Activated naive CD8-positive, alpha-beta T cell treated with anti-CD3 and anti-CD28 coated beads, Interleukin-2, amount 50 U/mL, for 24 hours (primary cell): ENCODE results near the gene NUP42.

Source experiments
- ATAC-seq: fragments of 150-1000 bp; cut with Tn5 transposase; one replicate; pipeline ENCODE4 v1.10.0; 2021
- DNase-seq: peaks from one replicate; pipeline ENCODE4 v3.0.0; 2021
- H3K27ac Mint-ChIP-seq: one replicate; pipeline ENCODE4 v1.8.0; 2021; ENCODE audit warnings: mild to moderate bottlenecking, mixed read lengths
- H3K27me3 Mint-ChIP-seq: one replicate; pipeline ENCODE4 v1.8.0; 2021; ENCODE audit warnings: mixed read lengths
- H3K36me3 Mint-ChIP-seq: one replicate; pipeline ENCODE4 v1.8.0; 2021; ENCODE audit warnings: low read depth, mixed read lengths
- H3K4me1 Mint-ChIP-seq: one replicate; pipeline ENCODE4 v1.8.0; 2021; ENCODE audit warnings: mixed read lengths
- H3K4me3 Mint-ChIP-seq: one replicate; pipeline ENCODE4 v1.8.0; 2021; ENCODE audit warnings: mild to moderate bottlenecking, moderate library complexity, mixed read lengths
- H3K9me3 Mint-ChIP-seq: one replicate; pipeline ENCODE4 v1.8.0; 2021; ENCODE audit warnings: mixed read lengths

NUP42 gene, protein sequence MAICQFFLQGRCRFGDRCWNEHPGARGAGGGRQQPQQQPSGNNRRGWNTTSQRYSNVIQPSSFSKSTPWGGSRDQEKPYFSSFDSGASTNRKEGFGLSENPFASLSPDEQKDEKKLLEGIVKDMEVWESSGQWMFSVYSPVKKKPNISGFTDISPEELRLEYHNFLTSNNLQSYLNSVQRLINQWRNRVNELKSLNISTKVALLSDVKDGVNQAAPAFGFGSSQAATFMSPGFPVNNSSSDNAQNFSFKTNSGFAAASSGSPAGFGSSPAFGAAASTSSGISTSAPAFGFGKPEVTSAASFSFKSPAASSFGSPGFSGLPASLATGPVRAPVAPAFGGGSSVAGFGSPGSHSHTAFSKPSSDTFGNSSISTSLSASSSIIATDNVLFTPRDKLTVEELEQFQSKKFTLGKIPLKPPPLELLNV

DNA sequence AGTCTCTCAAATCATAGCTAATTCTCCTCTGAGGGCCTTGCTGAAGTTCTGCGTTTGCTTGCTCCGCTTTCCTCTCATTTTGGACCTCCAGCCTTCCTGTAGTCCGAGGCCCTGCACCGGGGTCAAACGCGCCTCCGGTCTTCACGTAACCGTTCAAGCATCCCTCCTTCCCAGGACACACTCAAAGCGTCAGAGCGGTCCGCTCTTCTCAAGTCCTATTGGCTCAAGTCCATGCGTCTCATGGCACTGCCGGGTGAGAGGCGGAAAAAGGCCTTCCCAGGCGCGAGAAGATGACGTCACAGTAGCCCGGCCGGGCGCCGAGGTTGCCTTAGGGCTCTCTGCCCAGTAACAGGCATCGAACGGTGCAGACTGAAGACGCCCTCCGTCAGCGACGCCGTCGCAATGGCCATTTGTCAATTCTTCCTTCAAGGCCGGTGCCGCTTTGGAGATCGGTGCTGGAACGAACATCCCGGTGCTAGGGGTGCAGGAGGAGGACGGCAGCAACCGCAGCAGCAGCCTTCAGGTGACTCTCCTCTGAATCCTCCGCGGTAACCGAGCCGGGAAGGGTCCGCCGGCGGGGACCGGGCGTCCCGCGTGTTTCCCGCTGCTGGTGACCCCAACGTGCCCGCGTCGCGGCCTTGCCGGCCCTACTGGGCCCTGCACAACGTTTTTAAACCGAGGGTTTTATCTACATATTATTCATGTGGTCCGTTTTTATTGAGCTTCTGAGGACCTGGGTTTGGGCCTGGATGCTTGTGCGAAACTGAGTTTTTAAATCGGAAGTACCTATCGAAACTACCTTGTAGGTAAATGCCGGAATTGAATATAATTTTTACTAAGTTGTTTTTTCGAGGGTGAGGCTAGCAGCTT is at the start of gene NUP42:
Gene NUP42 (plus strand): TSS at position 365 of the 870 bp plus-strand sequence. CDS start 38 bp downstream, at position 403.
- DNase-seq (peak; percentile 96), ATAC-seq (peak; percentile 99)
- Mint-ChIP-seq H3K27ac (peak within 1 kb of the TSS; percentile 97), H3K4me1 (peaks cover 41% of the 10 kb centered on the region), H3K4me3 (peak within 1 kb of the TSS; percentile 94), H3K9me3 (no peaks in the 10 kb centered on the region), H3K27me3 (no peaks in the 10 kb centered on the region), H3K36me3 (peaks cover 30% of the 10 kb centered on the region)

DNA sequence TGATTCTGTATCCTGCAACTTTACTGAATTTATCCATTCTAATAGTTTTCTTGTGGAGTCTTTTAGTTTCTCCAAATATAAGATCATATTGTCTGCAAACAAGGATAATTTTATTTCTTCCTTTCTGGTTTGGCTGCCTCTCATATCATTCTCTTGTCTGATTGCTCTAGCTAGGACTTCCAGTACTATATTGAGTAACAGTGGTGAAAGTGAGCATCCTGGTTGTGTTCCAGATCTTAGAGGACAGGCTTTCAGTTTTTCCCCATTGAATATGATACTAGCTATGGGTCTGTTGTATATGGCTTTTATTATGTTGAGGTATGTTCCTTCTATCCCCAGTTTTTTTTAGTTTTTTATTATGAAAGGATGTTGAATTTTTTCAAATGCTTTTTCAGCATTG is 48.1 kb upstream of the NUP42 start:
- H3K4me3 Mint-ChIP-seq, result no peak overlapping the region
- ATAC-seq (no peak), DNase-seq (no peak)
- H3K4me1 Mint-ChIP-seq, result no peaks in the 10 kb centered on the region
- H3K9me3 Mint-ChIP-seq, result no peaks in the 10 kb centered on the region
- peaks cover 8% of the 10 kb centered on the region for H3K36me3 Mint-ChIP-seq
- no peaks in the 10 kb centered on the region for H3K27me3 Mint-ChIP-seq
- no peak overlapping the region for H3K27ac Mint-ChIP-seq

DNA sequence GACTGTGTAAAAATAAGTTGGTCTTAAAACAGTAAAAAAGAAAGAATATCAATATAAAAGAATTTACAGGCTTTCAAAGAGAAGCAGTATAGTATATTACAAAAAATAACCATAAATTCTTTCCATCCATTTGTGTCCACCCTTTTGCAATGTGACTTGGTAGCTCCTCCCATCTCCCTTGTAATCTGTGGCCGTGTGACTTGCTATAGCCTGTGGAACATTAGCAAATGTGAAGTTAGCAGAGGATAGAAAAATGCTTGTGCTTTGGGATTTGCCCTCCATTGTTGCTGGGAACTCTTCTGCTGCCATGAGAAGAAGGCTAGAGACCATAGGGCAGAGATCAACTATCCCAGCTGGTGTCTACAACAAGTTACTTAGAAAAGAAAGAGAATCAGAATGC is 46.1 kb upstream of the NUP42 start:
- Mint-ChIP-seq H3K36me3 (peaks cover 8% of the 10 kb centered on the region), H3K9me3 (no peaks in the 10 kb centered on the region), H3K4me1 (no peaks in the 10 kb centered on the region), H3K27me3 (no peaks in the 10 kb centered on the region), H3K4me3 (no peak overlapping the region), H3K27ac (no peak overlapping the region)
- ATAC-seq, result no peak
- DNase-seq, result no peak

DNA sequence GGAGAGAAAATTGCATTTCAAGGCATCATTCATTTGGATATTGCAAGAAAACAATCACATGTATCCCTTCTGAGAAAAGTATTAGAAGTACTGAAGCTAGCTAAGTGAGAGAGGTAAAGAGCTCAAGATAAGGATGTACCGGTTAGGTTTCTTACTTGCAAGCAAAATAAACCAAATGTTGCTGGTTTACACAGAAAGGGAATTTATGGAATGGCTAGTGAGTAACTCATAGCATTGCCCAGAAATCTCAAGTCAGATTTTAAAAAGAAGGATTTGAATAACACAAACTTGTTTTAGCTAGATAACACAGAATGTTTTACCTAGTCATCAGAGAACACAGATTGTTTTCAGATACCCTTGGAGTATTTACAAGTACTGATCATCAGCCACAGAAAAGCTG is 45.6 kb upstream of the NUP42 start:
- Mint-ChIP-seq H3K4me1 (no peaks in the 10 kb centered on the region), H3K36me3 (peaks cover 8% of the 10 kb centered on the region), H3K9me3 (no peaks in the 10 kb centered on the region), H3K27ac (no peak overlapping the region), H3K27me3 (no peaks in the 10 kb centered on the region), H3K4me3 (no peak overlapping the region)
- ATAC-seq, result no peak
- DNase-seq, result no peak

DNA sequence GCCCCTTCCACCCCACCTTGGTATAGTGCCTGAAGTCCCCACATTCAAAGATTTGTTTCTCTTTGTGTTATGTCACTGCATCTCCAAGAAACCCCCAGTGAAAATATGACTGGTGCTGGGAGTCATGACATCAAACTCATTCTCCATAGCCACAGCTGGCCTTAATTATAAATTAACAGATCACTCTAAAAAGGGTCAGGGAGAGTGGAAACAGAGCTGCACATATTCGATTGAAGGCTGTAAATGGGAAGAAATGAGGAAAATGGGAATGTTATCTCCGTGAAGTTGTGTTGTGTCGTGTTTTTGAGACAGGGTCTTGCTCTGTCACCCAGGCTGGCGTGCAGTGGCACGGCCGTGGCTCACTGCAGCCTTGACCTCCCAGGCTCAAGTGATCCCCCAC is 24.2 kb upstream of the NUP42 start:
- ATAC-seq (no peak), DNase-seq (no peak)
- Mint-ChIP-seq H3K36me3 (no peaks in the 10 kb centered on the region), H3K4me3 (no peak overlapping the region), H3K4me1 (no peaks in the 10 kb centered on the region), H3K27me3 (no peaks in the 10 kb centered on the region), H3K9me3 (no peaks in the 10 kb centered on the region), H3K27ac (no peak overlapping the region)

DNA sequence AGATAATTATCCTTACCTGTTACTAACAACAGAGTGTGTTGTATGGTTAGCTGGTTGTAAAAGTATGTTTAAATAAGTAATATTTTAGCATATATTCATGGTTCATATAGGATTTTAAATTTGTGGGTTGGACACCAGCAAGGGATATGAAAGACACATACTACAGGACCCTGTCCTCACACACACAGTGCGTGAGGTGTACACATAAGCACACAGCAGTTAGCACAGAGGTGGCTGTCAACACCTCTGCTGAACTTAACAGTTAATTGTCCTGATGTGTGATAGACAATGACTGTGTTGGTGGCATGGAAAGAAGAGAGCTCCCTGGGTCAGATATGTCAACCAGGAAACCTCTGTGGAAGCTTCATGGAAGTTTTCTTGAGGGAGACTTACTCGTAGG is 23.3 kb upstream of the NUP42 start:
- no peaks in the 10 kb centered on the region for H3K27me3 Mint-ChIP-seq
- no peaks in the 10 kb centered on the region for H3K9me3 Mint-ChIP-seq
- ATAC-seq (no peak), DNase-seq (no peak)
- no peak overlapping the region for H3K27ac Mint-ChIP-seq
- H3K4me1 Mint-ChIP-seq, result no peaks in the 10 kb centered on the region
- no peaks in the 10 kb centered on the region for H3K36me3 Mint-ChIP-seq
- H3K4me3 Mint-ChIP-seq, result no peak overlapping the region

DNA sequence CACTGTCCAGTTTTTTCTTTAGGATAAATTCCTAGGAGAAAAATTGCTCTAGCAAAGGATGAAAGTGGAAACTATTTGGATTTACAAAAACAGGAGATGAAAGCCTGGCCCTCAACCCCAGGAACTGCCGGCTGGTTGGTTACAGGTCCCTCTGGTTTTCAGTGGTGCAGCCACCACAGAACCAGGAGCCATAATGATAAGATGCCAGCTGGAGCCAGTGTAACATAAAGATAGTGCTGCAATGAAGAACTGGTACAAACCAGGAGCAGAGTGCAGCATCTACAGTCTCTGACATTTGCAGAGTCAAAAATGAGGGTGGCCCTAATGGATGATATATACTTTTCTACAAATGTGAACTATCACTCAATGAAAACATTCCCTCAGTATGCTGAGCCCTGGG is 20.4 kb upstream of the NUP42 start:
- DNase-seq (no peak), ATAC-seq (no peak)
- H3K27ac Mint-ChIP-seq, result no peak overlapping the region
- no peak overlapping the region for H3K4me3 Mint-ChIP-seq
- no peaks in the 10 kb centered on the region for H3K36me3 Mint-ChIP-seq
- no peaks in the 10 kb centered on the region for H3K9me3 Mint-ChIP-seq
- no peaks in the 10 kb centered on the region for H3K4me1 Mint-ChIP-seq
- no peaks in the 10 kb centered on the region for H3K27me3 Mint-ChIP-seq

DNA sequence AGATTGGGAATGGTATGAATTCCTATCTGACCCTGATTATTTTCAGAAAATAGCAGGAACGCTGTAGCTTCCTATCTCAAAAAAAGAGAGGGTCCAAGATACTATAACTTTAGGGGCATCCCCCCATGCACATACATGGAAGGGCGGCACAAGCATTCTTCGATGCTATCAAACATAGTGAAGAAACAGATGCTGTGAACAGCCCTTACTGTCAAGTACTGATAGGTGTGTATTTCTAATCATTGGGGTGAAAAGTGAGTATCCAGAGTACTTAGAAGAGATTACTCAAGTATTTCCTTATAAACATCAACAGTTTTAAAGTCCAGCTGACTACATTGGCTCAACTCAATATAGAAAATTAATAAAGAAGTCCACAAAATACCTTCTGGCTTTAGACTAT is 17.0 kb upstream of the NUP42 start:
- no peak overlapping the region for H3K27ac Mint-ChIP-seq
- ATAC-seq, result no peak
- H3K27me3 Mint-ChIP-seq, result no peaks in the 10 kb centered on the region
- H3K4me1 Mint-ChIP-seq, result no peaks in the 10 kb centered on the region
- H3K4me3 Mint-ChIP-seq, result no peak overlapping the region
- no peaks in the 10 kb centered on the region for H3K9me3 Mint-ChIP-seq
- no peak for DNase-seq
- H3K36me3 Mint-ChIP-seq, result no peaks in the 10 kb centered on the region

DNA sequence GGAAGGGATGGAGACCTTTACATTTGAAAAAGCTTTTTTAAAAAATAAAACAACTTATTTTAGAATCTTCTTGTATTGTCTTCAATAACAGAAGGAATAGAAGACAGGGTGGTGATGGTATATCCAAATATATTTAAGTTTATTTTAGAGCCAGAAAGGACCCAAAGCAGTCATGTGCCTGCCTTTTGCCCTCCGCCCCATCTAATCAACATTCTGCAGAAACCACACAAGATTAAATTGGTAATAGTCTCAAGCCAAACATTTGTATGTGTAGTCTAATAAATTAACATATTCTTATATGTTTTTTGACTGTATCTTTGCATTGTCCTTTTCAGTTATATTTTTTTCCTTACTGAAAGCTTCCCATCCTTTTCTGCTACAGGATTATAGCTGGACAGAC is 16.5 kb upstream of the NUP42 start:
- ATAC-seq (no peak), DNase-seq (no peak)
- H3K36me3 Mint-ChIP-seq, result no peaks in the 10 kb centered on the region
- no peaks in the 10 kb centered on the region for H3K4me1 Mint-ChIP-seq
- H3K27me3 Mint-ChIP-seq, result no peaks in the 10 kb centered on the region
- H3K4me3 Mint-ChIP-seq, result no peak overlapping the region
- no peak overlapping the region for H3K27ac Mint-ChIP-seq
- no peaks in the 10 kb centered on the region for H3K9me3 Mint-ChIP-seq

DNA sequence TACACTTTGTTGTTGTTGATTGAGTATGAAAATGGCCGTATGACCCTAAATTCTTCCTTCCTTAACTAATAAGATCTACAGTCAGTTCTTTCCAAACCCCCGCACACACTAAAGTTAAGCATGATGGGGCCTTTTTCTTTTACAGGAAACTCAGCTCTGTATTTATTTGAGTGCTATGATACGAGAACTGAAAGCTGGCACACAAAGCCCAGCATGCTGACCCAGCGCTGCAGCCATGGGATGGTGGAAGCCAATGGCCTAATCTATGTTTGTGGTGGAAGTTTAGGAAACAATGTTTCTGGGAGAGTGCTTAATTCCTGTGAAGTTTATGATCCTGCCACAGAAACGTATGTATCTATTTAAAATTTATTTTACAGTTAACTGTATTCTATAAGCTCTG is 14.2 kb upstream of the NUP42 start:
- no peaks in the 10 kb centered on the region for H3K27me3 Mint-ChIP-seq
- H3K27ac Mint-ChIP-seq, result no peak overlapping the region
- no peak for DNase-seq
- no peak overlapping the region for H3K4me3 Mint-ChIP-seq
- ATAC-seq, result no peak
- no peaks in the 10 kb centered on the region for H3K4me1 Mint-ChIP-seq
- no peaks in the 10 kb centered on the region for H3K36me3 Mint-ChIP-seq
- no peaks in the 10 kb centered on the region for H3K9me3 Mint-ChIP-seq

DNA sequence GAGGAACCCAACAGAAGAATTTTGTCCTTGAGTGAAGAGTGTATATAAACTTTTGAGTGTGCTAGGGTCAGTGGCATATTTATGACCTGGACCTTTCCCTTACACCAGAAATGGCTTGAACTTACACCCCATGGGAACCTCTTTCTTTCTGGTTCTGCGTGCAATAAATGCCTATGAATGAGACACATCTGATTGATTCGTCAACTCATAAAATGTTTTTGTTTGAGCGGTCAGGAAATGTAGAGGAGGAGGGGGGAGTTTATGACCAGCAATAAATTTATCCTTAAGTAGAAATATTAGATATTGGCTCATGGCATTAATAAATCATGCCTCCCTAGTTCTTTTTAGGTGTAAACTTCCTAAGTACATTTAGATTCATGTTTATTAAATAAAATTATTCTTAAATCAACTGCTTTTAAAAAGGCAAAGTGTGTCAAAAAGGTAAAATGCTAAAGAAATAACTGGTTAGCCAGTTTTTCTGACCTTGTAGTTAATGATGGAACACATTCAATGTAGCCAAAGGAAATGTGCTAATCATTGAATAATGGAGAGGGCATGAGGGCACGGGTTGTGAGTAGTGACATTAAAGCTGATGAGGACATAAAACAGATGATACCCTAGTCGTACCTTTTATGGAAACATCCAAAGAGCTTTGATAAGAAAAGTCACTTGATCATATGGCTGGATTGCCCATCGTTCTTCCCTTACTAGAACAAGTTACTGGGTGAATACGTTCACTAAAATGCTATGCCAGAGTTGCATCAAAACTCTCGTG is 13.6 kb upstream of the NUP42 start:
- Mint-ChIP-seq H3K27me3 (no peaks in the 10 kb centered on the region), H3K4me1 (no peaks in the 10 kb centered on the region), H3K4me3 (no peak overlapping the region), H3K27ac (no peak overlapping the region), H3K36me3 (no peaks in the 10 kb centered on the region), H3K9me3 (no peaks in the 10 kb centered on the region)
- ATAC-seq (no peak), DNase-seq (no peak)

DNA sequence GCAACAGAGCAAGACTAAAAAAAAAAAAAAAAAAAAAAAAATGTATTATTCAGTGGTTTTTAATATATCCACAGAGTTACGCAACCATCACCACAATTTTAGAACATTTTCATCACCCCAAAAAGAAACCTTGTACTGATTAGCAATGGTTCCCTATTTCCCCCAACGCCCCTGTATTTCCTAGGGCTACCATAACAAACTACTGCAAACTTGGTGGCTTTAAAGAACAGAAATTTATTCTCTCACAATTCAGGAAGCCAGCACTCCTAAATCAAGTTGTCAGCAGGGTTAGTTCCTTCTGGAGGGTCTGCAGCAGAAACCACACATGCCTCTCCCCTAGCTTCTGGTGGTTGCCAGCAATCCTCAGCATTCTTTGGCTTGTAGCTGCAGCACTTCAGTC is 5.9 kb upstream of the NUP42 start:
- ATAC-seq, result no peak
- Mint-ChIP-seq H3K9me3 (no peaks in the 10 kb centered on the region), H3K4me3 (no peak overlapping the region), H3K36me3 (no peaks in the 10 kb centered on the region), H3K27me3 (no peaks in the 10 kb centered on the region), H3K27ac (no peak overlapping the region), H3K4me1 (peaks cover 6% of the 10 kb centered on the region)
- DNase-seq, result no peak

DNA sequence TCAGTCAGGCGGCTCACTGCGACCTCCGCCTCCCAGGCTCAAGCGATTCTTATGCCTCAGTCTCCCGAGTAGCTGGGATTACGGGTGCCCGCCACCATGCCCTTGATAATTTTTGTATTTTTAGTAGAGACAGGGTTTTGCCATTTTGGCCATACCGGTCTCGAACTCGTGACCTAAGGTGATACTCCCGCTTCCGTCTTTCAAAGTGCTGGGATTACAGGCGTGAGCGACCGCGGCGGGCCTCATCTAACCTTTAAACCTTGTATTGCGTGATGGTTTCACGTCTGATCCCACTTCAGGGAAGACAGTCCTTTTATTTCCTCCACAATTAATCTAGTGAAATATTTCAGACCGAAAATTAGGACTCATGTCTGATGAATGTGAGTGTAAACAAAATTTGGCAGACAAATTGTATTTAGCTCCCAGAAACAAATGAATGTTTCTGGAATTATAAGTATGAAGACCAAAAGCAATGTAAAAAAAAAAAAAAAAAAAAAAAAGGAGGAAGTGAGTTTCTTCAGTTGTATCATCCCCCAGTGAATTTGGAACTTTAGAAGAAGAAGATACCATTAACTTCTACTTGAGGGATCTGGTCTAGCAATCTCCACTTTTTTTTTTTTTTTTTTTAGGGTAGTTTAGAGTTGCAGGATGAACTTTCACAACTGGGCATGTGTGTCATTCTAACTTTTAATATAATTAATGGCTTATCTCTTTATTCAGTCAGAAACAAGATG is 1.6 kb downstream of the NUP42 start:
- Mint-ChIP-seq H3K27ac (peak overlapping the region; percentile 66), H3K4me1 (peaks cover 43% of the 10 kb centered on the region), H3K36me3 (peaks cover 40% of the 10 kb centered on the region), H3K4me3 (peak overlapping the region; percentile 94), H3K27me3 (no peaks in the 10 kb centered on the region), H3K9me3 (no peaks in the 10 kb centered on the region)
- DNase-seq (no peak), ATAC-seq (no peak)

DNA sequence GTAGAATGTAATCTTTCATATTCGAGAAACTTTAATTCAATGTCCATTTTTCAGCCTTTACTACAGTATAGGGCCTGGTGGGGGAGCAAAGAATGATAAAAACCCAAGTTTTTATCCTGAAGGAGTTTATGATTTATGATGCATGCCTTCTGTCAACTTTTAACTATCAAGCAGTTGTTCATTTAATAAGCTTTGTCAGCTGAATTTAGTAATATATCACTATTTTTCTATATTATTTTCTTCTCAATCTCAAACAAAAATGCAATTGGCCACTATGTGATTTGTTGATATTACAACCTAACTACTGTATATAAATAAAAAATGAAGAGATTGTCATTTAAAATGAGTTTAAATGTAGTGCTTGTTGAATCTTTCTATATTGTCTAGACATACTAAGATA is 2.4 kb downstream of the NUP42 start:
- Mint-ChIP-seq H3K27ac (peak overlapping the region; percentile 5), H3K36me3 (peaks cover 48% of the 10 kb centered on the region), H3K9me3 (no peaks in the 10 kb centered on the region), H3K4me3 (peak overlapping the region; percentile 94), H3K4me1 (peaks cover 43% of the 10 kb centered on the region), H3K27me3 (no peaks in the 10 kb centered on the region)
- ATAC-seq (no peak), DNase-seq (no peak)
